Loucy (cell line): ENCODE data around the gene SSTR3.
A peak's percentile ranks its signal among the peaks of the same experiment; 100 is the strongest.

ENCODE experiments used
- CTCF ChIP-seq: fragments of 200-600 bp; sonication (generic); conservative IDR thresholded peaks from 2 replicates; pipeline ENCODE4 v1.5.1; 2014; ENCODE audit warnings: mild to moderate bottlenecking, antibody characterized with exemption, low read length
- EZH2phosphoT487 ChIP-seq: fragments of 200-600 bp; IDR thresholded peaks from 2 replicates; pipeline ENCODE4 v1.6.1; 2018; ENCODE audit warnings: antibody characterized with exemption, mild to moderate bottlenecking, moderate library complexity, borderline replicate concordance

GRCh38 chr22:37253126-37253660 is 40.9 kb upstream of the SSTR3 start:
- TF ChIP-seq CTCF = peak; percentile 56
- TF ChIP-seq EZH2phosphoT487 = no peak
